Skeletal muscle satellite cell (primary cell): ENCODE measurements around the gene AMZ2.
A peak's percentile ranks its signal among the peaks of the same experiment; 100 is the strongest.
"Not testable (repeated sequence)": the region's sequence is repeated elsewhere in the genome, so short reads cannot be mapped to it uniquely, and the experiment has no call there.

Experiments used
- H3K27me3 ChIP-seq: 2 replicates; pipeline ENCODE4 v1.7.0; 2013; ENCODE audit warnings: low read length; ENCODE audit not compliant: control insufficient read depth, insufficient read depth
- H3K36me3 ChIP-seq: 2 replicates; pipeline ENCODE4 v1.7.0; 2013; ENCODE audit warnings: mild to moderate bottlenecking, control low read depth, low read length; ENCODE audit not compliant: insufficient read depth
- H3K4me1 ChIP-seq: 2 replicates; pipeline ENCODE4 v1.7.0; 2013; ENCODE audit warnings: low read length; ENCODE audit not compliant: control insufficient read depth, insufficient read depth
- H3K4me2 ChIP-seq: 2 replicates; pipeline ENCODE4 v1.7.0; 2013; ENCODE audit warnings: mild to moderate bottlenecking, low read length
- H3K4me3 ChIP-seq: 2 replicates; pipeline ENCODE4 v1.7.0; 2013; ENCODE audit warnings: low read length
- H3K9ac ChIP-seq: 2 replicates; pipeline ENCODE4 v1.7.0; 2013; ENCODE audit warnings: mild to moderate bottlenecking, low read depth, low read length, moderate library complexity
- H3K9me3 ChIP-seq: replicated peaks from 2 replicates; pipeline ENCODE4 v1.7.0; 2013; ENCODE audit warnings: mild to moderate bottlenecking, control low read depth, low read length

Gene AMZ2

DNA sequence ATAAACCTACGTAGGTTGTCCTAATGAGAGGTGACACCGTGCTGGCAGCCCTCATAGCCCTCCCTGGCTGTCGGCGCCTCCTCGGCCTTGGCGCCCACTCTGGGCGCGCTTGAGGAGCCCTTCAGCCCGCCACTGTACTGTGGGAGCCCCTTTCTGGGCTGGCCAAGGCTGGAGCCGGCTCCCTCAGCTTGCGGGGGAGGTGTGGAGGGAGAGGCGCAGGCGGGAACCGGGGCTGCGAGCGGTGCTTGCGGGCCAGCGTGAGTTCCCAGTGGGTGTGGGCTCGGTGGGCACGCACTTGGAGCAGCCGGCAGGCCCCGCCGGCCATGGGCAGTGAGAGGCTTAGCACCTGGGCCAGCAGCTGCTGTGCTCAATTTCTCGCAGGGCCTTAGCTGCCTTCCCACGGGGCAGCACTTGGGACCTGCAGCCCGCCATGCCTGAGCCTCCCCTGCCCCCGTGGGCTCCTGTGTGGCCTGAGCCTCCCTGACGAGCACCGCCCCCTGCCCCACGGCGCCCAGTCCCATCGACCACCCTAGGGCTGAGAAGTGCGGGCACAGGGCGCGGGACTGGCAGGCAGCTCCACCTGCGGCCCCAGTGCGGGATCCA lies 40.1 kb upstream of the AMZ2 start:
- Histone ChIP-seq H3K36me3 (no peaks in the 10 kb centered on the region), H3K4me3 (no peak overlapping the region), H3K9me3 (no peaks in the 10 kb centered on the region), H3K9ac (no peak overlapping the region), H3K4me1 (peaks cover 7% of the 10 kb centered on the region), H3K27me3 (peaks cover 2% of the 10 kb centered on the region), H3K4me2 (peak overlapping the region; percentile 95)

- not testable (repeated sequence) for H3K36me3 ChIP-seq, H3K9ac ChIP-seq, H3K27me3 ChIP-seq, H3K4me2 ChIP-seq, H3K4me3 ChIP-seq, H3K4me1 ChIP-seq, H3K9me3 ChIP-seq
These were observed 39.2 kb upstream of the AMZ2 start for GRCh38 chr17:68208651-68209050.

DNA sequence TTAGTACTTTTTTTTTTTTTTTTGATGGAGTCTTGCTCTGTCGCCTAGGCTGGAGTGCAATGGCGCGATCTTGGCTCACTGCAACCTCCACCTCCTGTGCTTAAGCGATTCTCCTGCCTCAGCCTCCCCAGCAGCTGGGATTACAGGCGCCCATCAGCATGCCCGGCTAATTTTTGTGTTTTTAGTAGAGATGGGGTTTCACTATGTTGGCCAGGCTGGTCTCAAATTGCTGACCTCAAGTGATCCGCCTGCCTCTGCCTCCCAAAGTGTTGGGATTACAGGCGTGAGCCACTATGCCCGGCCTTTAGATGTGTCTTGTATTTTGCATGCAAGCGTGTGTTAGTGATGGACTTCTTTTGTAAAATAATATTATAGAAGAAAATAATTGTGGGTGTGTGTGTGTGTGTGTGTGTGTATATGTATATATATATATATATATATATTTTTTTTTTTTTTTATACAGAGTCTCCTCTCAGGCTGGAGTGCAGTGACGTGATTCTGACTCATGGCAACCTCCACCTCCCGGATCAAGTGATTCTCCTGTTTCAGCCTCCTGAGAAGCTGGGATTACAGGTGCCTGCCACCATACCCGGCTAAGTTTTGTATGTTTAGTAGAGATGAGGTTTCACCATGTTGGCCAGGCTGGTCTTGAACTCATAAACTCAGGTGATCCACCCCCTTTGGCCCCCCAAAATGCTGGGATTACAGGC lies 38.5 kb upstream of the AMZ2 start:
- H3K4me3 ChIP-seq, H3K9me3 ChIP-seq, H3K4me2 ChIP-seq, H3K9ac ChIP-seq, H3K4me1 ChIP-seq, H3K36me3 ChIP-seq, H3K27me3 ChIP-seq: not testable (repeated sequence)

GRCh38 chr17:68210570-68211315 lies 37.1 kb upstream of the AMZ2 start:
- Histone ChIP-seq H3K4me2 (no peak overlapping the region), H3K9ac (no peak overlapping the region), H3K36me3 (no peaks in the 10 kb centered on the region)

GRCh38 chr17:68213428-68214411 lies 34.1 kb upstream of the AMZ2 start:
- not testable (repeated sequence) for H3K4me3 ChIP-seq, H3K4me1 ChIP-seq, H3K27me3 ChIP-seq, H3K9ac ChIP-seq, H3K9me3 ChIP-seq, H3K36me3 ChIP-seq, H3K4me2 ChIP-seq

More at GRCh38 chr17:68210570-68211315, 37.1 kb upstream of the AMZ2 start:
- Histone ChIP-seq H3K9me3 (no peaks in the 10 kb centered on the region), H3K4me3 (no peak overlapping the region), H3K4me1 (peaks cover 7% of the 10 kb centered on the region), H3K27me3 (no peaks in the 10 kb centered on the region)

GRCh38 chr17:68215453-68215852 lies 32.4 kb upstream of the AMZ2 start:
- not testable (repeated sequence) for H3K4me2 ChIP-seq, H3K27me3 ChIP-seq, H3K4me3 ChIP-seq, H3K9me3 ChIP-seq, H3K36me3 ChIP-seq, H3K9ac ChIP-seq, H3K4me1 ChIP-seq

DNA sequence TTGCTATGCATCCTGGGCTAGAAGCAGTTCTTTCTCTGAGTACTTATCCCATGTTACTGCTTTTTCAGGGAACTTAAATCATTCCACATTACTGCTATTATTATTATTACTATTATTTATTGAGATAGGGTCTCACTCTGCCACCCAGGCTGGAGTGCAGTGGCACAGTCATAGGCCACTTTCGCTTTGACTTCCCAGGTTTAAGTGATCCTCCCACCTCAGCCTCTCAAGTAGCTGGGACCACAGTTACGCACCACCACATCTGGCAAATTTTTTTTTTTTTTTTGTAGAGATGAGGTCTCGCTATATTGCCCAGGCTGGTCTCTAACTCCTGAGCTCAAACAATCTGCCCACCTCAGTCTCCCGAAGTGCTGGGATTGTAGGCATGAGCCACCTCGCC lies 28.4 kb upstream of the AMZ2 start:
- not testable (repeated sequence) for H3K9ac ChIP-seq, H3K4me2 ChIP-seq, H3K36me3 ChIP-seq, H3K4me1 ChIP-seq, H3K9me3 ChIP-seq, H3K4me3 ChIP-seq, H3K27me3 ChIP-seq

- not testable (repeated sequence) for H3K4me2 ChIP-seq, H3K27me3 ChIP-seq, H3K9me3 ChIP-seq, H3K4me3 ChIP-seq, H3K4me1 ChIP-seq, H3K9ac ChIP-seq, H3K36me3 ChIP-seq
These were observed 27.7 kb upstream of the AMZ2 start for GRCh38 chr17:68220186-68220585.

- H3K36me3 ChIP-seq, H3K4me1 ChIP-seq, H3K9me3 ChIP-seq, H3K4me2 ChIP-seq, H3K9ac ChIP-seq, H3K27me3 ChIP-seq, H3K4me3 ChIP-seq: not testable (repeated sequence)
These were observed 27.1 kb upstream of the AMZ2 start for GRCh38 chr17:68220786-68221185.

DNA sequence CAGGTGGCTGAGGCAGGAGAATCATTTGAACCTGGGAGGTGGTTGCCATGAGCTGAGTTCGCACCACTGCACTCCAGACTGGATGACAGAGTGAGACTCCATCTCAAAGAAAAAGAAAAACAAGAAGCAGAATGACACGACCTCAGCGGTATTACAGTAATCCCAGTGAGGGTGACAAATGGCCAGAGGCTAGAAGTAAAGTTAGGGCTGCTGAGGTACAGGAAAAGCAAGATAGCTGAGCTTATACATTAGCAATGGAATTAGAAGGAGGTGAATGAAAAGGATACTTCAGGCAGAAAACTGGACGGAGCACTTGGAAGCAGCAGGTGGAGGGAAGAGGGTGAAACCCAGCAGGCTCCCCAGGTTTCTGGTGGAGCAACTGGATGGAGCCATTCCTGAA lies 26.1 kb upstream of the AMZ2 start:
- Histone ChIP-seq H3K9ac (no peak overlapping the region), H3K4me2 (no peak overlapping the region), H3K9me3 (no peaks in the 10 kb centered on the region), H3K4me3 (no peak overlapping the region), H3K27me3 (no peaks in the 10 kb centered on the region), H3K36me3 (no peaks in the 10 kb centered on the region), H3K4me1 (no peaks in the 10 kb centered on the region)

GRCh38 chr17:68222606-68223005 lies 25.2 kb upstream of the AMZ2 start:
- Histone ChIP-seq H3K4me3 (no peak overlapping the region), H3K4me2 (no peak overlapping the region), H3K9me3 (no peaks in the 10 kb centered on the region), H3K27me3 (no peaks in the 10 kb centered on the region), H3K9ac (no peak overlapping the region), H3K36me3 (no peaks in the 10 kb centered on the region), H3K4me1 (no peaks in the 10 kb centered on the region)
